ENCODE measurements around the gene SIL1. TPM values are rescaled to one million over a fixed set of nuclear protein-coding genes. Genes with fewer than 3 reads are reported as not detected.

Gene SIL1
- total and polyA plus RNA-seq, 9 of the 15 experiments (the other 6 are each of a cell fraction or from before 2014, with no cell fraction given): 1.3 to 30.5 (median 18.1) TPM

- DNase-seq (ENCODE audit: extremely low read depth in 1 of 4, low spot score in 3 of 4) (no peak), FAIRE-seq (no peak), ATAC-seq (peak; percentile 62; the same call in 2 of the 3 replicates)
- no peak overlapping the region for H3K27ac ChIP-seq (ENCODE audit: extremely low read depth, low read depth, low read length)
- no peaks in the 10 kb centered on the region for H3K79me2 ChIP-seq (ENCODE audit: control insufficient read depth, insufficient read depth, low read length)
- no peak overlapping the region for H3K9ac ChIP-seq (ENCODE audit: insufficient read depth in 1 of 2, low read depth in 2 of 2, low read length in 2 of 2)
- H2AFZ ChIP-seq (ENCODE audit: low read depth, low read length): no peak overlapping the region
- H3K4me3 ChIP-seq: no peak overlapping the region
- ChIA-PET CTCF (ENCODE audit: low intra/inter-chr PET ratio) (no interaction called here), POLR2A (no interaction called here)
- no peaks in the 10 kb centered on the region for H3K9me1 ChIP-seq (ENCODE audit: control insufficient read depth, insufficient read depth, low read length)
- no peaks in the 10 kb centered on the region for H4K20me1 ChIP-seq (replicated peaks; ENCODE audit: control insufficient read depth, insufficient read depth, low read length)
- no peak overlapping the region for H3K4me2 ChIP-seq (ENCODE audit: insufficient read depth, low read length)
- H3K4me1 ChIP-seq (replicated peaks in 1 of 2; ENCODE audit: control insufficient read depth in 2 of 2, insufficient read depth in 2 of 2, low read length in 2 of 2): 0 out of 5 replicates have a peak, but pooled peaks cover 0 to 4% of the 10 kb centered on the region in 2 experiments
- in situ Hi-C loops (cut with MboI) (no loop called here), intact Hi-C loops (cut with micrococcal nuclease) (no loop called here)
- H3K9me3 ChIP-seq (replicated peaks; ENCODE audit: control insufficient read depth, insufficient read depth, low read depth, low read length): no peaks in the 10 kb centered on the region
- no peaks in the 10 kb centered on the region for H3K36me3 ChIP-seq (ENCODE audit: control insufficient read depth, insufficient read depth, low read length)
- no TSS peak for BruUV-seq (replicated peaks)
- WGBS (ENCODE audit: insufficient coverage, low coverage, missing lambda C conversion rate): 11% methylated on average over 3 of the region's 3 CpGs
- no peaks in the 10 kb centered on the region for H3K27me3 ChIP-seq (ENCODE audit: control insufficient read depth in 2 of 2, insufficient read depth in 2 of 2, low read length in 2 of 2)
- TF ChIP-seq TRIM24 (IDR thresholded peaks at IDR 0.05): peak; percentile 86 to 90
- no peak for TF ChIP-seq FOXP1 (CRISPR knock-in tag; IDR thresholded peaks at IDR 0.05)
- TF ChIP-seq ZBTB12 (CRISPR knock-in tag; IDR thresholded peaks at IDR 0.05): no peak
- no peak for TF ChIP-seq ZBTB7A (IDR thresholded peaks at IDR 0.05; ENCODE audit: borderline replicate concordance, control insufficient read depth, low read depth, low read length)
- TF ChIP-seq ATF1 (CRISPR knock-in tag; IDR thresholded peaks at IDR 0.05): no peak
- TF ChIP-seq ATF1 (tag; IDR thresholded peaks at IDR 0.05): peak; percentile 35
- no peak for TF ChIP-seq RCOR1 (IDR thresholded peaks at IDR 0.05; ENCODE audit: borderline replicate concordance in 1 of 2, low read depth in 2 of 2, low read length in 2 of 2)
- TF ChIP-seq SOX6 (IDR thresholded peaks at IDR 0.05): peak; percentile 58; the same call in 1 of the 2 replicates
- TF ChIP-seq POLR2G (IDR thresholded peaks at IDR 0.05; ENCODE audit: low read depth, low read length): no peak
- 0 out of 4 replicates have a peak, but pooled peaks of 1 of the 2 experiments have one; percentile 30 for TF ChIP-seq ZNF318 (IDR thresholded peaks at IDR 0.05; ENCODE audit: borderline replicate concordance in 1 of 2, low read depth in 1 of 2)
- TF ChIP-seq CBX1 (IDR thresholded peaks at IDR 0.05; ENCODE audit: low read depth): no peak
- TF ChIP-seq TGIF2 (CRISPR knock-in tag; IDR thresholded peaks at IDR 0.05): no peak
Observed at GRCh38 chr5:139004374-139005307, 193.5 kb downstream of the SIL1 start.
